Endothelial cell of umbilical vein (primary cell): ENCODE measurements around the gene RRP1. TPM values are rescaled to one million over a fixed set of nuclear protein-coding genes. Genes with fewer than 3 reads are reported as not detected.

Source experiments
- BruUV-seq: library from RNA; stranded (reverse); fragments of 400-500 nt; replicated peaks from 2 replicates; lab custom pipeline; 2021; lab: Mats Ljungman, UMichigan
- CTCF ChIA-PET: fragments of 300-600, 350-600 bp; sonication (Branson Sonifier 250); formaldehyde crosslinking; loops from one replicate; lab custom pipeline; 2021; ENCODE audit warnings: antibody characterized with exemption, inconsistent platforms; lab: Charles Lee
- POLR2A ChIA-PET: fragments of 300-600, 350-600 bp; sonication (Branson Sonifier 250); formaldehyde crosslinking; loops from one replicate; lab custom pipeline; 2021; ENCODE audit warnings: antibody characterized with exemption, inconsistent platforms; lab: Charles Lee
- DNase-seq: peaks from one replicate; pipeline ENCODE4 v3.0.0-alpha.2; 2011; ENCODE audit warnings: low read depth, low spot score
- FAIRE-seq: peaks from 2 replicates; lab custom pipeline; 2011; peaks lifted over from hg19 to GRCh38; lab: Jason Lieb, UNC
- H2AFZ ChIP-seq: 2 replicates; pipeline ENCODE4 v1.6.0; 2012; ENCODE audit warnings: low read depth, low read length, control low read depth, inconsistent platforms
- H3K27ac ChIP-seq: 2 replicates; pipeline ENCODE4 v1.5.1; 2011; ENCODE audit warnings: low read depth, mild to moderate bottlenecking, control low read depth, low read length, moderate library complexity; ENCODE audit not compliant: insufficient read depth
- H3K27me3 ChIP-seq, 2 experiments: 2 replicates each; pipeline versions ENCODE4 v1.6.0 to v1.6.1; 2011; ENCODE audit warnings: low read length in 2 of 2, mixed read lengths in 1 of 2; ENCODE audit not compliant: control insufficient read depth in 2 of 2, insufficient read depth in 2 of 2
- H3K36me3 ChIP-seq, 2 experiments: 2 replicates in 1 of 2; 3 replicates in 1 of 2; pipeline ENCODE4 v1.5.1; 2011; ENCODE audit warnings: low read length in 2 of 2, mild to moderate bottlenecking in 1 of 2, moderate library complexity in 1 of 2; ENCODE audit not compliant: control insufficient read depth in 2 of 2, insufficient read depth in 2 of 2; ENCODE audit errors: extremely low read depth in 1 of 2
- H3K4me1 ChIP-seq: 3 replicates; pipeline ENCODE4 v1.5.1; 2011; ENCODE audit warnings: mild to moderate bottlenecking, low read length; ENCODE audit not compliant: control insufficient read depth, insufficient read depth; ENCODE audit errors: extremely low read depth
- H3K4me2 ChIP-seq: 2 replicates; pipeline ENCODE4 v1.6.1; 2011; ENCODE audit warnings: low read length, control low read depth, mixed read lengths; ENCODE audit not compliant: insufficient read depth
- H3K4me3 ChIP-seq, 3 experiments: fragments of 200-600 bp in 1 of 3; sonication (generic), shearing (Covaris generic) in 1 of 3; replicated peaks in 1 of 3; 2 replicates each; pipeline ENCODE4 v1.5.1; 2011 to 2016; ENCODE audit warnings: control low read depth in 3 of 3, low read length in 3 of 3, mild to moderate bottlenecking in 2 of 3, inconsistent platforms in 1 of 3, low read depth in 1 of 3, moderate library complexity in 1 of 3; ENCODE audit not compliant: insufficient read depth in 1 of 3
- H3K79me2 ChIP-seq: 2 replicates; pipeline ENCODE4 v1.6.0; 2012; ENCODE audit warnings: low read length, inconsistent platforms; ENCODE audit not compliant: control insufficient read depth, insufficient read depth
- H3K9ac ChIP-seq: replicated peaks from 2 replicates; pipeline ENCODE3; 2011; ENCODE audit warnings: low read length, control low read depth; ENCODE audit not compliant: insufficient read depth; ENCODE audit errors: extremely low read depth
- H3K9me1 ChIP-seq: replicated peaks from 3 replicates; pipeline ENCODE4 v1.6.0; 2011; ENCODE audit warnings: mild to moderate bottlenecking, low read length; ENCODE audit not compliant: control insufficient read depth, insufficient read depth; ENCODE audit errors: extremely low read depth
- H3K9me3 ChIP-seq: replicated peaks from 2 replicates; pipeline ENCODE4 v1.5.1; 2012; ENCODE audit warnings: low read length, inconsistent platforms; ENCODE audit not compliant: control insufficient read depth, insufficient read depth
- H4K20me1 ChIP-seq: replicated peaks from 2 replicates; pipeline ENCODE3; 2011; ENCODE audit warnings: mild to moderate bottlenecking, low read length; ENCODE audit not compliant: control insufficient read depth, insufficient read depth; ENCODE audit errors: extremely low read depth
- CTCF ChIP-seq, 2 donors: IDR thresholded peaks; 1 replicate in 1 of 2; 2 replicates in 1 of 2; pipeline ENCODE4 v1.5.1; 2011; ENCODE audit warnings: low read length in 2 of 2, mild to moderate bottlenecking in 2 of 2, moderate library complexity in 2 of 2, control low read depth in 1 of 2, inconsistent platforms in 1 of 2, low read depth in 1 of 2; ENCODE audit not compliant: insufficient read depth in 1 of 2; ENCODE audit errors: extremely low read depth in 1 of 2
- EZH2 ChIP-seq: IDR thresholded peaks from 2 replicates; pipeline ENCODE4 v1.6.1; 2012; ENCODE audit warnings: borderline replicate concordance, low read depth, mild to moderate bottlenecking, moderate library complexity, low read length, inconsistent platforms; ENCODE audit not compliant: severe bottlenecking
- FOS ChIP-seq: IDR thresholded peaks from 2 replicates; pipeline ENCODE4 v1.6.1; 2011; ENCODE audit warnings: mild to moderate bottlenecking, low read length, moderate library complexity, borderline replicate concordance; ENCODE audit not compliant: insufficient read depth
- GATA2 ChIP-seq: IDR thresholded peaks from 2 replicates; pipeline ENCODE4 v1.7.0; 2011; ENCODE audit warnings: low read depth, mild to moderate bottlenecking, moderate library complexity, mixed read lengths, low read length; ENCODE audit not compliant: insufficient read length, insufficient read depth
- JUN ChIP-seq: IDR thresholded peaks from 2 replicates; pipeline ENCODE4 v1.6.1; 2011; ENCODE audit warnings: borderline replicate concordance, low read depth; ENCODE audit not compliant: insufficient read length, insufficient read depth
- MAX ChIP-seq: IDR thresholded peaks from 2 replicates; pipeline ENCODE4 v1.6.1; 2011; ENCODE audit not compliant: insufficient read depth, insufficient read length
- MYC ChIP-seq: IDR thresholded peaks from one replicate; pipeline ENCODE4 v1.6.1; 2011; ENCODE audit warnings: mild to moderate bottlenecking, low read depth, low read length
- POLR2A ChIP-seq: IDR thresholded peaks from 2 replicates; pipeline ENCODE4 v1.6.1; 2012; ENCODE audit warnings: low read depth, mild to moderate bottlenecking, control low read depth, low read length
- POLR2AphosphoS5 ChIP-seq: IDR thresholded peaks from 2 replicates; pipeline ENCODE4 v1.6.1; 2012; ENCODE audit warnings: low read depth, mild to moderate bottlenecking, control low read depth, low read length, moderate library complexity; ENCODE audit not compliant: insufficient read depth
- dilution Hi-C: fragments of 300-500 bp; cut with MboI; formaldehyde crosslinking; loops from one replicate; pipeline ENCODE4 v1.15.0; 2019; ENCODE audit warnings: low sequenced_read_pairs; ENCODE audit not compliant: extremely low pct_ligation_motif_present
- intact Hi-C: fragments of 100-400 bp; cut with micrococcal nuclease; formaldehyde crosslinking; loops from one replicate; pipeline ENCODE4 v1.10.0; 2022
- polyA plus RNA-seq, 4 experiments: library from polyadenylated mRNA; depleted of rRNA in 3 of 4; stranded (reverse) in 3 of 4; unstranded in 1 of 4; fragments of >200 nt; gene quantifications; 2 replicates each; pipeline versions ENCODE4 v1.2.1 to v1.2.3, GENCODE V29; 2011 to 2012; ENCODE audit warnings: missing spikeins in 1 of 4
- total RNA-seq: library from RNA; stranded (reverse); gene quantifications from 2 replicates; pipeline ENCODE4 v1.2.3, GENCODE V29; 2021

Gene RRP1
- total and polyA plus RNA-seq, 2 donors (not counting 3 experiments of a cell fraction or from before 2014, with no cell fraction given): 15.2 to 36.3 TPM

- ChIA-PET CTCF (no interaction called here), POLR2A (no interaction called here)
- no peak overlapping the region for H3K9ac ChIP-seq
- H3K4me1 ChIP-seq: no peaks in the 10 kb centered on the region
- intact Hi-C loops (no loop called here), dilution Hi-C loops (no loop called here)
- H3K79me2 ChIP-seq: no peaks in the 10 kb centered on the region
- H3K27me3 ChIP-seq: no peaks in the 10 kb centered on the region
- no peaks in the 10 kb centered on the region for H4K20me1 ChIP-seq
- no peak overlapping the region for H2AFZ ChIP-seq
- DNase-seq: no peak
- BruUV-seq: no TSS peak
- no peak for TF ChIP-seq POLR2AphosphoS5
- no peak for TF ChIP-seq FOS
- TF ChIP-seq CTCF (IDR thresholded peaks at IDR 0.05; ENCODE audit: extremely low read depth in 1 of 2, insufficient read depth in 1 of 2, low read depth in 1 of 2, low read length in 2 of 2): no peak
- no peak for TF ChIP-seq JUN
- no peak for TF ChIP-seq MAX
- TF ChIP-seq MYC: no peak
- TF ChIP-seq GATA2: no peak
- TF ChIP-seq EZH2: no peak
- TF ChIP-seq POLR2A: no peak
- FAIRE-seq: no peak
- no peaks in the 10 kb centered on the region for H3K9me3 ChIP-seq
- no peak overlapping the region for H3K4me3 ChIP-seq
- H3K36me3 ChIP-seq: peaks cover 3 to 16% of the 10 kb centered on the region in 2 experiments
- H3K9me1 ChIP-seq: no peaks in the 10 kb centered on the region
- no peak overlapping the region for H3K27ac ChIP-seq
- H3K4me2 ChIP-seq: no peak overlapping the region
Observed at GRCh38 chr21:43752758-43753438, 36.5 kb upstream of the RRP1 start.
